BLaER1 (cell line): Measurements from ENCODE around the gene FTCD.
"Not testable (repeated sequence)": the region's sequence is repeated elsewhere in the genome, so short reads cannot be mapped to it uniquely, and the experiment has no call there.

Experiments used
- H3K27ac ChIP-seq: shearing (Covaris generic); formaldehyde crosslinking; 2 replicates; pipeline ENCODE4 v1.8.1; 2022
- H3K27me3 ChIP-seq: shearing (Covaris generic); formaldehyde crosslinking; 2 replicates; pipeline ENCODE4 v1.8.1; 2022
- H3K36me3 ChIP-seq: shearing (Covaris generic); formaldehyde crosslinking; 2 replicates; pipeline ENCODE4 v1.8.1; 2022
- H3K4me1 ChIP-seq: shearing (Covaris generic); formaldehyde crosslinking; 2 replicates; pipeline ENCODE4 v1.8.1; 2022
- H3K4me2 ChIP-seq: shearing (Covaris generic); formaldehyde crosslinking; 2 replicates; pipeline ENCODE4 v1.8.1; 2022
- H3K4me3 ChIP-seq: shearing (Covaris generic); formaldehyde crosslinking; 2 replicates; pipeline ENCODE4 v1.8.1; 2022
- H3K9ac ChIP-seq: shearing (Covaris generic); formaldehyde crosslinking; 2 replicates; pipeline ENCODE4 v1.8.1; 2022
- H3K9me3 ChIP-seq: shearing (Covaris generic); formaldehyde crosslinking; 2 replicates; pipeline ENCODE4 v1.8.1; 2022
- H4K20me1 ChIP-seq: shearing (Covaris generic); formaldehyde crosslinking; 2 replicates; pipeline ENCODE4 v1.8.1; 2022
- Cebpa-rat ChIP-seq: shearing (Covaris generic); IDR thresholded peaks from 2 replicates; pipeline ENCODE4 v1.8.1; 2022

Gene FTCD

GRCh38 chr21:46155514-46156377 lies at the start of gene FTCD:
TSS of gene FTCD (minus strand) at chr21:46155579. CDS start at chr21:46155523, 56 bp downstream.
- no peak within 1 kb of the TSS for H3K9ac ChIP-seq
- no peaks in the 10 kb centered on the region for H4K20me1 ChIP-seq
- no peak within 1 kb of the TSS for H3K27ac ChIP-seq
- H3K4me3 ChIP-seq = no peak within 1 kb of the TSS
- no peaks in the 10 kb centered on the region for H3K4me1 ChIP-seq
- TF ChIP-seq Cebpa-rat = no peak
- no peak within 1 kb of the TSS for H3K4me2 ChIP-seq
- H3K27me3 ChIP-seq = no peaks in the 10 kb centered on the region
- H3K36me3 ChIP-seq = no peaks in the 10 kb centered on the region
- no peaks in the 10 kb centered on the region for H3K9me3 ChIP-seq

DNA sequence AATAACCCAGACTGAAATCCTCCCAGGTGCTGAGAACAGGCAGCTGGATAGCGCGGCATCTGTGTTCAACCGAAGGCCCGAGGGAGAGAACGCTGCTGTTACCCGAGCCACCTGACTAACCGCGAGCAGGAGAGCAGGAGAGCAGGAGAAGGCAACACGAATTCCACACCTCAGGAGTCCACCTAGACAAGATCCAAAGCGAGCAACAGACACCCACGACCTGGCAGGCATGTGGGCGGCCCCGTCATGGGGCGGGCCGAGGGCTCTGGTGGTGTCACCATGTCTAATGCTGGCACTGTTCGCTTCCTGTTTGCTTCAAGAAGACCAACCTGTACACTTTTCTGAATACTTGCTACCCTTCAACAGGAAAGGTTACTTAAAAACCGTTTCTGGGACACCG lies 49.8 kb upstream of the FTCD start:
- no peak for TF ChIP-seq Cebpa-rat
- H3K36me3 ChIP-seq = peaks cover 41% of the 10 kb centered on the region

GRCh38 chr21:46203203-46203600 lies 47.8 kb upstream of the FTCD start:
- Histone ChIP-seq H4K20me1 (no peaks in the 10 kb centered on the region), H3K27me3 (no peaks in the 10 kb centered on the region), H3K36me3 (peaks cover 45% of the 10 kb centered on the region), H3K27ac (no peak overlapping the region), H3K9me3 (peaks cover 7% of the 10 kb centered on the region; the same call in 1 of the 2 replicates), H3K4me3 (no peak overlapping the region), H3K9ac (no peak overlapping the region), H3K4me1 (peaks cover 34% of the 10 kb centered on the region), H3K4me2 (no peak overlapping the region)
- TF ChIP-seq Cebpa-rat = no peak

More for the DNA sequence above, 49.8 kb upstream of the FTCD start:
- Histone ChIP-seq H4K20me1 (no peaks in the 10 kb centered on the region), H3K27me3 (no peaks in the 10 kb centered on the region), H3K9ac (no peak overlapping the region), H3K4me2 (no peak overlapping the region), H3K27ac (no peak overlapping the region), H3K4me1 (peaks cover 42% of the 10 kb centered on the region), H3K9me3 (no peaks in the 10 kb centered on the region), H3K4me3 (no peak overlapping the region)

DNA sequence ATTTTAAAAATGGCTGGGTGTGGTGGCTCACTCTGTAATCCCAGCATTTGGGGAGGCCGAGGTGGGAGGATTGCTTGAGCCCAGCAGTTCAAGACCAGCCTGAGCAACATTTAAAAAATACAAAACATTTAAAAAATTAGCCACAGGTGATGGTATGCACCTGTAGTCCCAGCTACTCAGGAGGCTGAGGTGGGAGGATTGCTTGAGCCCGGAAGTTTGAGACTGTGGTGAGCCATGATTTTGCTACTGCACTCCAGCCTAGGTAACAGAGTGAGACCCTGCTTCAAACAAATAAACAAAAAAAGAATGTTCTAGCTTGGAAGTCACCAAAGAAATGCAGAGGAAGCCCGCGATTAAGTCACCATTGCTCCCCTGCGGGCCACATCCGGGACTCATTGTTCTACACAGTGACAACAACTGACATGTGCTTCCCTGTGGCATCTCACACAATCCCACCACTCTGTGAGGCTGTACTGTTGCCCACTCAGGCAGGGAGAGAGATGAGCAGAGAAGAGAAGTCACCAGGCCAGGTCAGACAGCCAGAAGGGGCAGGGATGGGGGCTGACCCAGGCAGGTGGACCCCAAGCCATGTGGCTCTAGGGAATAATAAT lies 47.3 kb upstream of the FTCD start:
- Histone ChIP-seq H3K4me3 (no peak overlapping the region), H4K20me1 (no peaks in the 10 kb centered on the region), H3K27me3 (no peaks in the 10 kb centered on the region), H3K27ac (no peak overlapping the region), H3K9me3 (peaks cover 7% of the 10 kb centered on the region; the same call in 1 of the 2 replicates), H3K4me2 (no peak overlapping the region), H3K4me1 (peaks cover 29% of the 10 kb centered on the region), H3K36me3 (peaks cover 46% of the 10 kb centered on the region), H3K9ac (no peak overlapping the region)
- no peak for TF ChIP-seq Cebpa-rat

DNA sequence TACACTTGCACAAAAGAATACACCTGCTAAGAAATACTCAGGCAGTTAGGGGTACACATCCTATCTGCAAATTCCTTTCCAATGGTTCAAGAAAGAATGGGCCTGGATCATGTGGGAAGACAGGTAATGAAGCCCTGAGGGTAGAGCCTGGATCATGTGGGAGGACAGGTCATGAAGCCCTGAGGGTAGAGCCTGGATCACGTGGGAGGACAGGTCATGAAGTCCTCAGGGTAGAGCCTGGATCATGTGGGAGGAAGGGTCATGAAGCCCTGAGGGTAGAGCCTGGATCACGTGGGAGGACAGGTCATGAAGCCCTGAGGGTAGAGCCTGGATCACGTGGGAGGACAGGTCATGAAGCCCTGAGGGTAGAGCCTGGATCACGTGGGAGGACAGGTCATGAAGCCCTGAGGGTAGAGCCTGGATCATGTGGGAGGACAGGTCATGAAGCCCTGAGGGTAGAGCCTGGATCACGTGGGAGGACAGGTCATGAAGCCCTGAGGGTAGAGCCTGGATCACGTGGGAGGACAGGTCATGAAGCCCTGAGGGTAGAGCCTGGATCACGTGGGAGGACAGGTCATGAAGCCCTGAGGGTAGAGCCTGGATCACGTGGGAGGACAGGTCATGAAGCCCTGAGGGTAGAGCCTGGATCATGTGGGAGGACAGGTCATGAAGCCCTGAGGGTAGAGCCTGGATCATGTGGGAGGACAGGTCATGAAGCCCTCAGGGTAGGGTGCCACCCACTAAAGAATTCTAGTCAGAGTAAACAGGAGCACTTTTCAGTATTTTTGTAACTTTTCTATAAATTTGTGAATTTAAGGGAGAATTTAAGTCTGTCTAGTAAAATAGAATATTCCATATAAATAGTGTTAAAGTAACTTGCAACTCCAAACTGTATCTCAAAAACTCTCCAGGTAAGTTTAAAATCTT lies 45.8 kb upstream of the FTCD start:
- not testable (repeated sequence) for H3K4me2 ChIP-seq, H3K4me3 ChIP-seq, H4K20me1 ChIP-seq, H3K27me3 ChIP-seq, H3K9ac ChIP-seq, H3K9me3 ChIP-seq, H3K27ac ChIP-seq
- peaks cover 13% of the 10 kb centered on the region for H3K4me1 ChIP-seq
- H3K36me3 ChIP-seq = peaks cover 57% of the 10 kb centered on the region

GRCh38 chr21:46199436-46200373 lies 44.3 kb upstream of the FTCD start:
- Histone ChIP-seq H4K20me1 (no peaks in the 10 kb centered on the region), H3K4me2 (no peak overlapping the region), H3K9ac (no peak overlapping the region), H3K9me3 (peaks cover 7% of the 10 kb centered on the region; the same call in 1 of the 2 replicates), H3K4me3 (no peak overlapping the region), H3K36me3 (peaks cover 58% of the 10 kb centered on the region), H3K4me1 (peaks cover 2% of the 10 kb centered on the region), H3K27ac (no peak overlapping the region), H3K27me3 (no peaks in the 10 kb centered on the region)
- TF ChIP-seq Cebpa-rat = no peak

- no peaks in the 10 kb centered on the region for H3K27me3 ChIP-seq
- H3K4me2 ChIP-seq = no peak overlapping the region
- peaks cover 75% of the 10 kb centered on the region for H3K36me3 ChIP-seq
- H3K27ac ChIP-seq = no peak overlapping the region
- peaks cover 7% of the 10 kb centered on the region; the same call in 1 of the 2 replicates for H3K9me3 ChIP-seq
- 0 out of 2 replicates have a peak overlapping the region, but pooled peaks have one; percentile 17 for H3K9ac ChIP-seq
- H4K20me1 ChIP-seq = no peaks in the 10 kb centered on the region
- TF ChIP-seq Cebpa-rat = no peak
- H3K4me1 ChIP-seq = peaks cover 9% of the 10 kb centered on the region
- H3K4me3 ChIP-seq = no peak overlapping the region
These were observed 41.4 kb upstream of the FTCD start for GRCh38 chr21:46196733-46197132.

- peaks cover 7% of the 10 kb centered on the region; the same call in 1 of the 2 replicates for H3K9me3 ChIP-seq
- H3K27me3 ChIP-seq = no peaks in the 10 kb centered on the region
- H4K20me1 ChIP-seq = no peaks in the 10 kb centered on the region
- TF ChIP-seq Cebpa-rat = no peak
- peaks cover 14% of the 10 kb centered on the region for H3K4me1 ChIP-seq
- no peak overlapping the region for H3K4me3 ChIP-seq
- H3K9ac ChIP-seq = no peak overlapping the region
- no peak overlapping the region for H3K4me2 ChIP-seq
- peaks cover 84% of the 10 kb centered on the region for H3K36me3 ChIP-seq
- no peak overlapping the region for H3K27ac ChIP-seq
These were observed 40.3 kb upstream of the FTCD start for GRCh38 chr21:46195595-46196195.
